Adrenal gland (tissue), 5 donors: ENCODE results near the gene ITPR1.

ENCODE experiments used
- POLR2A ChIP-seq, 2 donors: fragments of 450-650 bp; IDR thresholded peaks; one replicate each; pipeline ENCODE4 v1.6.1; 2017; ENCODE audit warnings: antibody characterized with exemption in 2 of 2, mild to moderate bottlenecking in 2 of 2, moderate library complexity in 1 of 2
- TF ChIP-seq, protein P1 (sequence below), 6 experiments: fragments of 450-650 bp in 4 of 6; fragments of 200-600 bp in 2 of 6; sonication (generic) in 1 of 6; IDR thresholded peaks; 1 replicate in 5 of 6; 2 replicates in 1 of 6; pipeline versions ENCODE4 v1.5.1 to v1.8.0; 2016 to 2021; ENCODE audit warnings: antibody characterized with exemption in 6 of 6, mild to moderate bottlenecking in 2 of 6, moderate library complexity in 1 of 6
- donor health status: DM: no; HTN: no; CAD: no.

DNA sequence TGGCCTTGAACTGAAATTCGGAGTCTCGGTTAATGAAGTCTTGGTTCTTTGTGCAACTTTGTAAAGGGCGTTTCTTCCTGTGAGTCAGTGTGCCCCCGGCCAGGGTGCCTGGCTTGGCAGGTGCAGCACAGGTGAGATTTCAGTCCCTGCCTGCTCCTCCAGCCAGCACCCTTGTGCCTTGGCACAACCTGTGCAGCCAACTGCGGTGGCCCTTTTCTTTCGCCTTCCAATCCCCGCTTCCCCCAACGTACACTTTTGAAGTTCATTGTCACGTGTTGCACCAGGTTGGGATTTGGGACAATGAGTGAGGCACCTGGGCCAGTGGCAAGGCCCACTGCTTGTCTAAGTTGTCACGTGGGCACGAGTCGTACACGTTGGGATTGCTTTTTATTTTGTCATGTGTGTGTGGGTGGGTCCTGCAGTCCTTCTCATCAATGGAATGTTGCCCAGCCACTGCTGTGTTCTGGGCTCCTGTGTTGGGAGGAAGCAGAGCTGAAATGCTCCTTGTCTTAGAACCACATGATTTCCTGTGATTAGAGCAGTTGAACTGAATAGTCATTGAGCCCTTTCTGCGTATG, 243.2 kb downstream of the ITPR1 start:
- TF ChIP-seq, protein P1, sequence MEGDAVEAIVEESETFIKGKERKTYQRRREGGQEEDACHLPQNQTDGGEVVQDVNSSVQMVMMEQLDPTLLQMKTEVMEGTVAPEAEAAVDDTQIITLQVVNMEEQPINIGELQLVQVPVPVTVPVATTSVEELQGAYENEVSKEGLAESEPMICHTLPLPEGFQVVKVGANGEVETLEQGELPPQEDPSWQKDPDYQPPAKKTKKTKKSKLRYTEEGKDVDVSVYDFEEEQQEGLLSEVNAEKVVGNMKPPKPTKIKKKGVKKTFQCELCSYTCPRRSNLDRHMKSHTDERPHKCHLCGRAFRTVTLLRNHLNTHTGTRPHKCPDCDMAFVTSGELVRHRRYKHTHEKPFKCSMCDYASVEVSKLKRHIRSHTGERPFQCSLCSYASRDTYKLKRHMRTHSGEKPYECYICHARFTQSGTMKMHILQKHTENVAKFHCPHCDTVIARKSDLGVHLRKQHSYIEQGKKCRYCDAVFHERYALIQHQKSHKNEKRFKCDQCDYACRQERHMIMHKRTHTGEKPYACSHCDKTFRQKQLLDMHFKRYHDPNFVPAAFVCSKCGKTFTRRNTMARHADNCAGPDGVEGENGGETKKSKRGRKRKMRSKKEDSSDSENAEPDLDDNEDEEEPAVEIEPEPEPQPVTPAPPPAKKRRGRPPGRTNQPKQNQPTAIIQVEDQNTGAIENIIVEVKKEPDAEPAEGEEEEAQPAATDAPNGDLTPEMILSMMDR (IDR thresholded peaks at IDR 0.05) = no peak
- TF ChIP-seq POLR2A (IDR thresholded peaks at IDR 0.05) = no peak
